GM10266 (cell line): ENCODE results near the gene KCNK1.

Experiments
- DNase-seq: peaks from one replicate; pipeline ENCODE4 v3.0.0; 2012; ENCODE audit errors: extremely low spot score
- CTCF ChIP-seq: IDR thresholded peaks from 2 replicates; pipeline ENCODE4 v1.5.1; 2012; ENCODE audit warnings: mild to moderate bottlenecking, low read depth; ENCODE audit not compliant: control insufficient read depth, insufficient read depth; ENCODE audit errors: missing control alignments

The KCNK1 gene

GRCh38 chr1:233613252-233614172 is at the start of gene KCNK1:
KCNK1 (plus strand) TSS chr1:233614106; CDS start chr1:233614172, 66 bp downstream.
- DNase-seq: no peak
- TF ChIP-seq CTCF: no peak

GRCh38 chr1:233565313-233565712 is 48.6 kb upstream of the KCNK1 start:
- no peak for DNase-seq
- TF ChIP-seq CTCF: no peak

GRCh38 chr1:233566886-233567285 is 47.0 kb upstream of the KCNK1 start:
- no peak for TF ChIP-seq CTCF
- no peak for DNase-seq

GRCh38 chr1:233569636-233570035 is 44.3 kb upstream of the KCNK1 start:
- no peak for DNase-seq
- no peak for TF ChIP-seq CTCF

- no peak for TF ChIP-seq CTCF
- no peak for DNase-seq
Measured at GRCh38 chr1:233570216-233570615, 43.7 kb upstream of the KCNK1 start.

GRCh38 chr1:233570706-233571105 is 43.2 kb upstream of the KCNK1 start:
- TF ChIP-seq CTCF: no peak
- no peak for DNase-seq

GRCh38 chr1:233572896-233573295 is 41.0 kb upstream of the KCNK1 start:
- no peak for DNase-seq
- TF ChIP-seq CTCF: no peak
